T-cell (primary cell): ENCODE results near the gene EIF5AL1. TPM values are rescaled to one million over a fixed set of nuclear protein-coding genes. Genes with fewer than 3 reads are reported as not detected.
"Not testable (repeated sequence)": the region's sequence is repeated elsewhere in the genome, so short reads cannot be mapped to it uniquely, and the experiment has no call there.

Experiments used
- ATAC-seq, 4 experiments: fragments of 200-7000 bp in 3 of 4; fragments of 150-1000 bp in 1 of 4; cut with Tn5 transposase; replicated peaks in 1 of 4; 1 replicate in 3 of 4; 2 replicates in 1 of 4; pipeline ENCODE4 v1.10.0; 2021; ENCODE audit warnings: moderate library complexity in 3 of 4, mild to moderate bottlenecking in 2 of 4, moderate number of reproducible peaks in 1 of 4
- CTCF ChIA-PET, 2 donors: fragments of 300-600 bp; sonication (Branson Sonifier 250); formaldehyde crosslinking; loops; one replicate each; lab custom pipeline; 2022; ENCODE audit warnings: antibody characterized with exemption in 2 of 2; lab: Charles Lee
- POLR2A ChIA-PET, 2 donors: fragments of 300-600 bp; sonication (Branson Sonifier 250); formaldehyde crosslinking; loops; one replicate each; lab custom pipeline; 2022; ENCODE audit warnings: antibody characterized with exemption in 2 of 2; lab: Charles Lee
- DNase-seq, 35 experiments: peaks; one replicate each; pipeline versions ENCODE4 v3.0.0 to v3.0.0-alpha.2; 2013 to 2023
- H3K27ac ChIP-seq: one replicate; pipeline ENCODE4 v1.5.1; 2013; ENCODE audit warnings: low read length
- H3K27me3 ChIP-seq, 2 experiments: replicated peaks in 1 of 2; 1 replicate in 1 of 2; 2 replicates in 1 of 2; pipeline versions ENCODE4 v1.6.1 to v1.7.0; 2013; ENCODE audit warnings: low read length in 1 of 2, mixed read lengths in 1 of 2; ENCODE audit not compliant: control insufficient read depth in 2 of 2, insufficient read depth in 2 of 2; ENCODE audit errors: extremely low read depth in 1 of 2
- H3K36me3 ChIP-seq, 2 donors: 1 replicate in 1 of 2; 2 replicates in 1 of 2; pipeline versions ENCODE4 v1.6.1 to v1.7.0; 2013; ENCODE audit warnings: low read length in 1 of 2; ENCODE audit not compliant: control insufficient read depth in 2 of 2, insufficient read depth in 1 of 2; ENCODE audit errors: extremely low read depth in 1 of 2
- H3K4me1 ChIP-seq, 2 experiments: 1 replicate in 1 of 2; 2 replicates in 1 of 2; pipeline versions ENCODE4 v1.6.1 to v1.7.0; 2013; ENCODE audit warnings: low read length in 2 of 2, mixed read lengths in 1 of 2; ENCODE audit not compliant: insufficient read depth in 2 of 2, control insufficient read depth in 1 of 2; ENCODE audit errors: extremely low read depth in 1 of 2
- H3K4me3 ChIP-seq, 2 donors: 1 replicate in 1 of 2; 2 replicates in 1 of 2; pipeline versions ENCODE4 v1.5.1 to v1.7.0; 2013; ENCODE audit warnings: mild to moderate bottlenecking in 2 of 2, low read length in 1 of 2, moderate library complexity in 1 of 2; ENCODE audit not compliant: control insufficient read depth in 1 of 2; ENCODE audit errors: extremely low read depth in 1 of 2
- H3K9me3 ChIP-seq: 2 replicates; pipeline ENCODE4 v1.7.0; 2013
- H3K27ac Mint-ChIP-seq, 2 donors: one replicate each; pipeline ENCODE4 v1.8.0; 2020 to 2021; ENCODE audit warnings: mild to moderate bottlenecking in 2 of 2, mixed read lengths in 2 of 2
- H3K27me3 Mint-ChIP-seq, 2 donors: one replicate each; pipeline ENCODE4 v1.8.0; 2021 to 2022; ENCODE audit warnings: mixed read lengths in 2 of 2
- H3K36me3 Mint-ChIP-seq: one replicate; pipeline ENCODE4 v1.8.0; 2021; ENCODE audit warnings: mixed read lengths
- H3K4me1 Mint-ChIP-seq, 3 donors: one replicate each; pipeline ENCODE4 v1.8.0; 2020 to 2022; ENCODE audit warnings: mixed read lengths in 3 of 3, mild to moderate bottlenecking in 1 of 3
- H3K4me3 Mint-ChIP-seq, 3 donors: one replicate each; pipeline ENCODE4 v1.8.0; 2020 to 2022; ENCODE audit warnings: mild to moderate bottlenecking in 3 of 3, mixed read lengths in 3 of 3, moderate library complexity in 3 of 3
- H3K9me3 Mint-ChIP-seq, 3 donors: one replicate each; pipeline ENCODE4 v1.8.0; 2020 to 2022; ENCODE audit warnings: mixed read lengths in 3 of 3
- WGBS: methylation state at CpG from one replicate; pipeline ENCODE4 v1.1.5; 2013; ENCODE audit warnings: missing lambda C conversion rate; ENCODE audit not compliant: insufficient coverage; 5-methylcytosine and 5-hydroxymethylcytosine counted together
- total RNA-seq, 35 experiments: library from RNA in 6 of 35; stranded (reverse) in 6 of 35; fragments of 120-200 nt in 1 of 35; gene quantifications; one replicate each; pipeline versions ENCODE4 v1.2.1 to v1.2.4 and lab custom pipeline; 2013 to 2026

Gene EIF5AL1
- total RNA-seq, 5 donors from 2014 or later (not counting 1 experiment from before 2014, with no cell fraction given) = 0.10 to 0.28 (median 0.19) TPM; not detected in 2

DNA sequence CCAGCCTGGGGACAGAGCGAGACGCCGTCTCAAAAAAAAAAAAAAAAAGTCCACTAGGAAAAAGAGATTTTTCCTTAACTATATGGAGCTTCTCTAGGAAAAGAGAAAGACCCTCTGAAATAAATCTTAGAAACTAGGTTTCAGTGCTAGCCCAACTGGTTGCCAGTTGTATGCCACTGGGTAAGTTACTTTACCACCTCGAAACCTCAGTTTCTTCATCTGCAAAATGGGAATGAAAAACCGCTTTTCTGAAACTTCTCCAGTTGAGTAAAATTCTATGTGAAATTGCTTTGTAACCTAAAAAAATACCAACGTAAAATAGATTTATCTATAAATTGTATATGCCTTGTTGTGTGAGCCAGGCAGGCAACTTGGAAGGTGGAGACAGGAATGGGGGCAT lies 16.5 kb upstream of the EIF5AL1 start:
- ATAC-seq (no peak), DNase-seq (no peak)
- peaks cover 8 to 23% of the 10 kb centered on the region in 2 donors for H3K27me3 Mint-ChIP-seq
- WGBS = no CpG with 5 or more reads among the region's 6 CpGs
- no peaks in the 10 kb centered on the region for H3K4me1 Mint-ChIP-seq
- Histone ChIP-seq H3K27ac (no peak overlapping the region), H3K4me1 (no peaks in the 10 kb centered on the region), H3K27me3 (peaks cover 0 to 24% of the 10 kb centered on the region in 2 experiments), H3K9me3 (no peaks in the 10 kb centered on the region), H3K4me3 (no peak overlapping the region), H3K36me3 (no peaks in the 10 kb centered on the region)
- no peak overlapping the region for H3K27ac Mint-ChIP-seq
- POLR2A ChIA-PET = no interaction called here
- CTCF ChIA-PET = no interaction called here
- no peak overlapping the region for H3K4me3 Mint-ChIP-seq
- no peaks in the 10 kb centered on the region for H3K9me3 Mint-ChIP-seq
- H3K36me3 Mint-ChIP-seq = no peaks in the 10 kb centered on the region

DNA sequence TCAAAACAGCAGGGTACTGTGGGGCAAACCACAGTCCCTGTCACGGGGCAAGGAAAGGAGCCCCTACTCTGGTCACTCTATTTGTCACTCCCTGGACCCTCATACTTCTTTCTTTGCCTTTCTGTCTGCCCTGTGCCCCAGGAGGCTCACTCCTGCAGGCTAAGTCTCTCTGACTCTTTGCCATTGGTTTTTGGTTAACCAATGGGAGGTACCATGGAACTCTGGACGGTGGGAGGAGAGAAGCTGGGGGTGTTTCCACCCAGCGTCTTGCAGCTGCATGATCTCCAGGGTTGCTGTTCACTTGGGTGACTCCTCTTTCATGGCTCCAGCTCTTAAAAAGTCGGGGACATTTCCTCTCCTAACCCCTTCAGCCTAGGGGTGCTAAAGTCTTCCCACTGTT lies 15.4 kb upstream of the EIF5AL1 start:
- Histone ChIP-seq H3K4me3 (no peak overlapping the region), H3K27ac (no peak overlapping the region), H3K27me3 (peaks cover 0 to 21% of the 10 kb centered on the region in 2 experiments), H3K9me3 (no peaks in the 10 kb centered on the region), H3K36me3 (no peaks in the 10 kb centered on the region), H3K4me1 (no peaks in the 10 kb centered on the region)
- no peaks in the 10 kb centered on the region for H3K4me1 Mint-ChIP-seq
- H3K4me3 Mint-ChIP-seq = no peak overlapping the region
- CTCF ChIA-PET = no interaction called here
- WGBS = 20% methylated on average over 3 of the region's 4 CpGs
- H3K27ac Mint-ChIP-seq = no peak overlapping the region
- H3K36me3 Mint-ChIP-seq = no peaks in the 10 kb centered on the region
- H3K9me3 Mint-ChIP-seq = no peaks in the 10 kb centered on the region
- POLR2A ChIA-PET = no interaction called here
- DNase-seq = no peak
- ATAC-seq = no peak
- H3K27me3 Mint-ChIP-seq = peaks cover 15 to 29% of the 10 kb centered on the region in 2 donors

DNA sequence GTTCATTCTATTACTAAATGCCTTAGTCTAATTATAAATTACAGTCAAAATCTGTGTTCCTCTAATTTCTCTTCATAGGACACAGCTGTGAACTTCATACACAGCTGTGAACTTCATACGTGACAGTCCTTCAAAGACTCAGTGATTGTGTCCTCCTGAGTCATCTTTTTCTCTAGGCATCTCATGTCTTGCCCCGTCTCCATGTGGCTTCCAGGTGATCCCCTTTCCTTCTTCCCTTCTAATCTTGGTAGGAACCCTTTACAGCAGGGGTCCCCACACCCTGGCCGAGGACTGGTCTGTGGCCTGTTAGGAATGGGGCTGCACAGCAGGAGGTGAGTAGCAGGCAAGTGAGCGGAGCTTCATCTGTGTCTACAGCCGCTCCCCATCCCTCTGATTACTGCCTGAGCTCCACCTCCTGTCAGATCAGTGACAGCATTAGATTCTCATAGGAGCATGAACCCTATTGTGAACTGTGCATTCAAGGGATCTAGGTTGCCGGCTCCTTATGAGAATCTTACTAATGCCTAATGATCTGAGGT lies 14.0 kb upstream of the EIF5AL1 start:
- peaks cover 25 to 36% of the 10 kb centered on the region in 2 donors for H3K27me3 Mint-ChIP-seq
- ATAC-seq (no peak), DNase-seq (no peak)
- H3K4me1 Mint-ChIP-seq = peaks cover 0 to 5% (median 0%) of the 10 kb centered on the region in 3 donors
- H3K4me1 ChIP-seq = no peaks in the 10 kb centered on the region
- no peak overlapping the region for H3K27ac Mint-ChIP-seq
- H3K4me3 ChIP-seq = no peak overlapping the region
- 80% methylated on average over 1 of the region's 6 CpGs for WGBS
- no peaks in the 10 kb centered on the region for H3K36me3 Mint-ChIP-seq
- H3K9me3 ChIP-seq = no peaks in the 10 kb centered on the region
- H3K27ac ChIP-seq = no peak overlapping the region
- H3K36me3 ChIP-seq = no peaks in the 10 kb centered on the region
- H3K9me3 Mint-ChIP-seq = no peaks in the 10 kb centered on the region
- ChIA-PET POLR2A (no interaction called here), CTCF (no interaction called here)
- no peak overlapping the region for H3K4me3 Mint-ChIP-seq
- peaks cover 0 to 19% of the 10 kb centered on the region in 2 experiments for H3K27me3 ChIP-seq

DNA sequence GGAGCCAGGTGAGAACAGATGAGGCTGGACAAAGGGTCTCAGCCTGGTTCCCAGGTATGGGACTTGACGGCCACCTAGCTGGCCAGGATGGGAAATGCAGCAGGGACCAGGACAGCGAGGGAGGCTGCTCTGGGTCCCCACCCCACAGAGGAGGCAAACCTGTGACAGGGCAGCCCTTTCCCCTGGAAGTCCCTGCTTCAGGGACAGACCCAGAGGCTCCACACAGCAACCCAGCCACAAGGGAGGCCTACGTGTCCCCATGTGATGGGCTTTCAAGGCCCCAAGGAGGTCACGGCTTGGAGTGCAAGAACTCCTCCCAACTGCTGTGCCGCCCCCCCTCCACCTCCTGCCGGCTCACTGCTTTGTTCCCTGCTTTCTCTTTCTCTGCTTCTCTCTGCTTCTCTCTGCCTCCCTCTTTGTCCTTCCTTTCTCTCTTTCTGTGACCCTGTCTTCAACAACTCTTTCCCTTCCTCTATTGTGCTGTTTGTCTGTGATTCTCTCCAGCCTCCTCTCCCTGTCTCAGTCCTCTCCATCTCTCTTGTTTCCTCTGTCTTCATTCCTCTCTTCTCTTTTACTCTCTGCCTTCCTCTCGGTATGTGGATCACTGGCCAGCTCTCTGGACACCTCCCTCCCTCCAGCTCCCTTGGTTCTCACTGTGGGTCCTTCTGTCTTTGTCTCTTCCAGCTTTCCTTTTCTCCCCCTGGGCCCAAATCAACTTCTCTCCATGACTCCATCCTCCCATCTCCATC lies 9.6 kb upstream of the EIF5AL1 start:
- Histone ChIP-seq H3K27ac (no peak overlapping the region), H3K36me3 (no peaks in the 10 kb centered on the region), H3K4me1 (no peaks in the 10 kb centered on the region), H3K9me3 (no peaks in the 10 kb centered on the region), H3K27me3 (peaks cover 0 to 19% of the 10 kb centered on the region in 2 experiments), H3K4me3 (no peak overlapping the region)
- WGBS = 77% methylated on average over 6 of the region's 7 CpGs
- ATAC-seq = no peak
- Mint-ChIP-seq H3K4me3 (no peak overlapping the region), H3K4me1 (peaks cover 0 to 5% (median 0%) of the 10 kb centered on the region in 3 donors), H3K27ac (no peak overlapping the region), H3K9me3 (no peaks in the 10 kb centered on the region), H3K27me3 (peaks cover 28 to 30% of the 10 kb centered on the region in 2 donors), H3K36me3 (no peaks in the 10 kb centered on the region)
- DNase-seq = no peak
- CTCF ChIA-PET = no interaction called here
- POLR2A ChIA-PET = no interaction called here

DNA sequence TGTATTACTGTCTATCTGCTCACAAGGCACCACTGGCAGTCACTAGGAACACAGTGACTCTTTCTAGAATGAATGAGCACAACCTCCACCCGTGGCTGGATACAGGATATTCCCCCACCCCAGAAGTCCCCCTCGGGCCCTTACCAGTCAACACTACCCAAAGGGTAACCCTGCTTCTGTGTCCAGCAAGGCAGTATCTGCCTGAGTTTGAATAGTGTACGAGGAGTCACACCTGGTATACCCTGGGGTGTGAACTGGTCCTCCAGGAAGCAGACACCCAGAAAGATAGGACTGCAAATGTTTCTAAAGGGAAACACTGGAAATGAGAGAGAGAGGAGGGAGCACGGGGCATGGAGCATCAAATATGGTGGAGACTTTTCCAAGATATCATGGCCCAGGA lies 8.5 kb upstream of the EIF5AL1 start:
- no CpG with 5 or more reads among the region's 4 CpGs for WGBS
- POLR2A ChIA-PET = not testable (repeated sequence)

DNA sequence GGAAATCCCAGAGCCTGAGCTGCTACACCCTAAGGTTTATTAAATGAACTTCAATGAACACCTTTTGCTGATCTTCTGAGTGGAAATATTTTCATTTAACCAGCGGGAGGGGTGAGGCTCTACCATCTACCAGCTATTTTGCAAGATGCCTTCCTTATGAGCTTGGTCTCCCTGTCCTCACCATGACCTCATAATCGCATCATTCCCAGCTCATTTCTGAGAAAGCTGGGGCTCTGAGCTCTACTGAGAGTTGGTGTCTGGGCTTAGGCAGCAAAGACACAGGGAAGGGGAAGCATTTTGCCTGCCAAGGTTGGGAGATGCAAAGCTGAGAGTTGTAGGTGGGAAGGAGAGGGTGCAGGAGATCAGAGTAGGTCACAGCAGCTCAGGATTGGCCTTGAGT lies 7.8 kb upstream of the EIF5AL1 start:
- CTCF ChIA-PET, H3K4me1 Mint-ChIP-seq, POLR2A ChIA-PET, H3K27ac ChIP-seq, H3K36me3 ChIP-seq, H3K36me3 Mint-ChIP-seq, DNase-seq, H3K27ac Mint-ChIP-seq, H3K9me3 Mint-ChIP-seq, H3K4me1 ChIP-seq, H3K9me3 ChIP-seq, ATAC-seq, H3K4me3 Mint-ChIP-seq, H3K4me3 ChIP-seq: not testable (repeated sequence)
- peaks cover 23 to 25% of the 10 kb centered on the region in 2 donors for H3K27me3 Mint-ChIP-seq
- peaks cover 0 to 15% of the 10 kb centered on the region in 2 experiments for H3K27me3 ChIP-seq
- no CpG with 5 or more reads among the region's 2 CpGs for WGBS

More for the DNA sequence above, 8.5 kb upstream of the EIF5AL1 start:
- H3K36me3 Mint-ChIP-seq, H3K4me1 Mint-ChIP-seq, CTCF ChIA-PET, H3K9me3 ChIP-seq, H3K36me3 ChIP-seq, H3K27ac Mint-ChIP-seq, H3K27ac ChIP-seq, H3K4me3 Mint-ChIP-seq, H3K4me3 ChIP-seq, H3K9me3 Mint-ChIP-seq, ATAC-seq, H3K4me1 ChIP-seq, DNase-seq: not testable (repeated sequence)
- peaks cover 26 to 27% of the 10 kb centered on the region in 2 donors for H3K27me3 Mint-ChIP-seq
- H3K27me3 ChIP-seq = peaks cover 0 to 17% of the 10 kb centered on the region in 2 experiments
